SW 1271 (cell line): ENCODE data around the gene BLM.
A peak's percentile ranks its signal among the peaks of the same experiment; 100 is the strongest.
"Not testable (repeated sequence)": the region's sequence is repeated elsewhere in the genome, so short reads cannot be mapped to it uniquely, and the experiment has no call there.

Experiments
- DNase-seq, 2 experiments: peaks; one replicate each; lab custom pipeline; 2025; lab: John Stamatoyannopoulos, UW

Gene BLM

DNA sequence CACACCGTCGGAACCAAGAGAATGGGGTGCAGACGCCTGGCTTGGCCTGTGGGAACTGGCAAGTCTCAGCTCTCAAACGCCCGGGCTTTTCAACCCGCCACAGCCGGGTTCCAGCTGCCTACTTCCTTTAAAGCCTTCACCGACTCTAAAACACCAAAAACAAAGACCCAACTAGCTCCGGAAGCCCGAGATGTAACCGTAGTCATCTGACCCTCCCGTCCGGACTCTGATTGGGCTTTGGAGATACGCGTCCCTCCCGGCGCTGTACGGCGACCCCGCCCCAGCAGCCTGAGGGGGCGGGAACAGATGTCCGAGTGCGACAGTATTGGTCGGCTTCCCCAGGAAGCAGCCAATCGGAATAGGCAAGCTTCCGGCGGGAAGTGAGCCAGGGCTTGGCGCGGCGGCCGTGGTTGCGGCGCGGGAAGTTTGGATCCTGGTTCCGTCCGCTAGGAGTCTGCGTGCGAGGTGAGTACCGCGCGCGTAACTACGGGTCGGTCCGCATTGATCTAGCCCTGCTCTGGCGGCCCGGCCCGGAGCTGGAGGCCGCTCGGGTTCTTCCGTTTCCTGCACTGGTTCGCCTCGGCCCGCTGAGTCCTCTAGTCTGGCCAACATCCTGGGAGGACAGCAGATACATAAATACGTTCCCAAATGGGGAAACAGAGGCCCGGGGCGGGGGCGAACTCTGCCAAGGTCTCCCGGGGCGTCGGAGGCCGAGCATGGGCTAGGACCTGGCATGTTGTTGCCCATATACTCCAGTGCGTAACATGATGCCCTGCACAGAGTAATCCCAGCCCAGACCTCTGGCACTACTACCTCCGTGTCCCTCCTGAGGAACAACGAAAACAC, at the start of gene BLM:
Gene BLM, plus strand, starts transcription at position 371 of the 846 bp plus-strand sequence. CDS start 30,047 bp downstream, outside the sequence.
- peak; percentile 95 to 99 for DNase-seq

DNA sequence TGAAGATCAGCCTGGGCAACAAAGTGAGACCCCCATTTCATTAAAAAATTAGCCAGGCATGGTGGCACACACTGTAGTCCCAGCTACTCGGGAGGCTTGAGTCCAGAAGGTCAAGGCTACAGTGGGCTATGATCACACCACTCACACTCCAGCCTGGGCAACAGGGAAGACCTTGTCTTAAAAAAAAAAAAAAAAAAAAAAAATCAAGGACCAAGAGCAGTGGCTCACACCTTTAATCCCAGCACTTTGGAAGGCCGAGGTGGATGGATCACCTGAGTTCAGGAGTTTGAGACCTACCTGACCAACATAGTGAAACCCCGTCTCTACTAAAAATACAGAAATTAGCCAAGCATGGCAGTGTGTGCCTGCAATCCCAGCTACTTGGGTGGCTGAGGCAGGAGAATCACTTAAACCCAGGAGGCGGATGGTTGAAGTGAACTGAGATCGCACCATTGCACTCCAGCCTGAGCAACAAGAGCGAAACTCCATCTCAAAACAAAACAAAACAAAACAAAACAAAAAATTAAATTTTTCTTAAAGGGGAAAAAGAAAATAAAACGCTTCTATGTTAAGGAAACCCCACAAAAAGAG, 49.3 kb upstream of the BLM start:
- DNase-seq = not testable (repeated sequence)

DNA sequence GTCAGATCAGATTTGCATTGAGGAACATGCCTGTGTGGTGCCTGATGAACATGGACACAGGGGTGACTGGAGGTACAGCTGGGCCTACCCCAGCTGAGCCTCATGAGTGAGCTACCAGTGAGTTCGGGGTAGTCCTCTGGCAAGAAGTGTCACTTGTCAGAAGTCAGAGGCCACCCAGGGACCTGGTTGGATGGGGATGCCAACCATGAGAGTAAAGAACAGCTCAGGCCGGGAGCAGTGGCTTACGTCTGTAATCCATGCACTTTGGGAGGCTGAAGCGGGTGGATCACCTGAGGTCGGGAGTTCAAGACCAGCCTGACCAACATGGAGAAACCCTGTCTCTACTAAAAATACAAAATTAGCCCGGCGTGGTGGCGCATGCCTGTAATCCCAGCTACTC, 46.5 kb upstream of the BLM start:
- not testable (repeated sequence) for DNase-seq

DNA sequence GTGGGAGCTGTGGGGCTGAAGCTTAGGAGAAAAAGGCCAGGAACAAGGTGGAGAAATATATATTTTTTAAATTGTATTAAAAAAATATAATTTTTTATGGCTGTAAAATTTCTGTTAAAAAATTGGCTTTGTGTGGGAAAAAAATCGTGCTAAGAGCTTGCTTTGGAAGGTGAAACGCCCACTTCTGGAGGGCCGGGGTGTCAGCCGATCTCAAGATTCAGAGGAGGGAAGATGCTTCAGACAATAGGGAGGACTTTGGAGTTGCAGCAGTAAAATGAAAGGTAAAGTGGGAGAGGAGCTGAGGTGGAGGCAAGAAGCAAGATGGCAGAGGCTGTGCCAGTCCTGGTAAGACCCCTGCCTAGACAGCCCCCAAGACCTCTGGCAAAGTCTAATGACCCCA, 45.9 kb upstream of the BLM start:
- no peak for DNase-seq

DNA sequence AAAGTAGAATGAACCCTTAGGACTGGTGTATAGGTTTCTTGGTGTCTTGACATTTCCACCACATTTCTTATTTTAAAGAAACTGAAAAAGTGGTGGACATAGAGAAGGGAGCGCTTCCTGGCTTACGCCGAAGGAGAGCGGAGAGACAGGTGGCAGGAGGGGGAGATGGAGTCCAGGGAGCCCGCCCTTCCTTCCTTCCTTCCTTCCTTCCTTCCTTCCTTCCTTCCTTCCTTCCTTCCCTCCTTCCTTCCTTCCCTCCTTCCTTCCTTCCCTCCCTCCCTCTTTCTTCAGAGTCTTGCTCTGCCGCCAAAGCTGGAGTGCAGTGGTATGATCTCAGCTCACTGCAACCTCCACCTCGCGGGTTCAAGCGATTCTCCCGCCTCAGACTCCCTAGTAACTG, 43.8 kb upstream of the BLM start:
- DNase-seq = not testable (repeated sequence)

DNA sequence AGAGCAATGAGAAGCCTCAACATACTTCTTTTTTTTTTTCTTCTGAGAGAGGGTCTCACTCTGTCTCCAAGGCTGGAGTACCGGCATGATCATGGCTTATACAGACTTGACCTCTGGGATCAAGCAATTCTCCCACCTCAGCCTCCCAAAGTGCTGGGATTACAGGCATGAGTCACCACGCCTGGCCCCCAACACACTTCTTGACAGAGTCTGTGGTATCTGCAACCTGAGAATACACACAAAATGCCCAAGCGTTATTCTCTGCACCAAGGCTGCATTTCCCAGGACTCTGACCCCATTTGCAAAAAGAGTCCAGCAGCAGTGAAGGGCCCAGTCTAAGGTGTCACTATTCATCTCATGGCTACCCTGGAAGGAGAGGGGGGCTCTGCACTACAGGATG, 42.7 kb upstream of the BLM start:
- DNase-seq = no peak

DNA sequence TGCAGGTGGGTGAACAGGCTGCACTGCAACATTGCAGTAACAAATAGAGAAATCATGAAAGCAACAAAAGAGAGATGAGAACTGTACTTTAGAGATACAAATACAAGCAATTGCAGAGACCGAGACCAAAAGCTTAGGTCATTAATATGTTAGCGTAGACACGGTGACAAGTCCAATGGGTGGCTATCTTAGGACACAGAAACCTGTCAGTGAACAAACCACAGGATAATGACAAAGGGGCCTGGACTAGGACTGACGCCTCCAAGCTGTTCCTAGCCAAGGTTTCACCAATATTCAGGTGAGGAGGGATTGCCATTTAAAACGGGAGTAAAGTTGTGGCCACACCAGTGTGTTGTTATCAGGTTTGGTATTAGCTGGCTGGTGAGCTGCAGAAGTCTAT, 41.7 kb upstream of the BLM start:
- DNase-seq = no peak

DNA sequence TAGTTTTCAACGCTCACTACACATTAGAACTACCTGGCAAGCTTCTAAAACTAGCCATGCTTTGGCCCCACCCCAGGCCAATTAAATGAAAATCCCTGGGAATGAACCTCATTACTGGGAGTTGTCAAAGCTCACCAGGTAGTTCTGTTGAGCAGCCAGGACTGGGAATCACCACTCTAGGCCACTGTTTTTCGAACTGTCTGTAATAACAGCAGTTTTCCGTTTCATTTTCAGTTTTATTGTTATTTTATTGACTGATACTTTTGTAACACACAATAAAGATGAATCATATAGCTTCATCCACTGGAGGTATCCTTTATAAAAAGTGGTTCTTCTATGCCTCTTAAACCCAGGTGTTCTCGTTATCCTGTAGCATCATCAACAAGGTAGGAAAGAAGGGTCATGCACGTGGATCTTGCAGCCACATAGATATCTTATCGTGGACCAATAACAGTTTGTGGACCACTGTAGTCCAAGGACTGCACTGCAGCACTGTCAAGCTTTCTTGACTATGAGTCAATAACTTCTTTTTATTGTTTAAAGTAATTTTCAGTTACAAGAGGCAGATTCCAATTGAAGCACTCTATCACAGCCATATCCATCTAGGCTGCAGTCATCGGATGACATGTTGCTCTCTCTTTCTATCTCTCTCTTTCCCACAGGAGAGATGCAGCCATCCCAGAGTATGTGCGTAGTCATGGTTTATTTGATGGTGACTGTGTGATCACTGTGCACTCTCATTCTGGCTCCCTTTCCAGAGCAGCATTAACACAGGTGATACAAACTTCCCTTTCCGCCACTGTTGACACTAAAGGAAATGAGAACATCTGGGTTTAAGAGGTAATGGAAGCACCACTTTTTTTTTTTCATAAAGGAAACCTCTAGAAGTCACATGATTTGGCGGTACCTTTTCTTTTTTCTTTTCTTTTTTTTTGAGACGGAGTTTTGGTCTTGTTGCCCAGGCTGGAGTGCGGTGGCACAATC, 39.0 kb upstream of the BLM start:
- DNase-seq = no peak

DNA sequence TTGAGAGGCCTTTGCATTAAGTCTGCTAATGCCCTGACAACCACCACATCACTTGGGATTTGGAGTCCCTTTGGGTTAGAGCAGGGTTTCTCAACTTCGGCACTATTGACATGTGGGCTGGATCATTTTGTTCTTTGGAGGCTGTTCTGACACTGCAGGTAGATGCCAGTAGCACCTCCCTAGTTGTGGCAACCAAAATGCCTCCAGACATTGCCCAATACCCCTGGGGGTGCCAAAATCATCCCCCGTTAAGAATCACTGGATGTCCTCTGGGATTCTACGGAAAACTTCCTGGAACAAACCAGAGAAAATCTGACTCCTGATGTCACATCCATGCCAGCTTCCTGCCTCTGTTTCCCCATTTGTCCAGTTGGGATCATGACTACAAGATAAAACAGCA, 37.2 kb upstream of the BLM start:
- DNase-seq = no peak

DNA sequence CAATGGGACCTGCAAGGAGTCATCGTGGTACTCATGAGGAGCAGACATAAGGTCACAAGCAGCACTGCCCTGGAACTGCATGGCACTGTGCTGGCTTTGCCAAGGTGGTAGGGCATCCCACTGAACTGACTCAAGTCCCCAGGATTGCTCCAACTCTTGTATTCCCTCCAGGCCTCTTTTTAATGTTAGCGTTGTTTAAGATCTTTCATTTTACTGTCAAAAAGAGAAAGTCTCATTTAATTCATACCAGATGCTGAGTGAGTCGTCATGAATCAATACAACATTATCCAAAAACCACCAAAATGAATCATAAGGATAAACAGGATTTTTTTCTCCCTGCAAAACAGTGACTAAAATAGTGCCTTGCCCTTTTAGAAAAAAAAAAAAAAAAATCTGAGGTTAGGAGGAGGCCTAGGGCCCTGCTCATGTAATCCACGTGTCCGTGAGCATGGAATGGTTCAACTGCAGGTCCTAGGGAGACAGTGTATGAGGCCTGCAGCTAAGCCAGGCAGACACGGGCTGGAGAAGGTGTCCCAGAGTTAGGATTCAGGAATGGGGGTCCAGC, 36.7 kb upstream of the BLM start:
- peak; percentile 45 to 62 for DNase-seq

DNA sequence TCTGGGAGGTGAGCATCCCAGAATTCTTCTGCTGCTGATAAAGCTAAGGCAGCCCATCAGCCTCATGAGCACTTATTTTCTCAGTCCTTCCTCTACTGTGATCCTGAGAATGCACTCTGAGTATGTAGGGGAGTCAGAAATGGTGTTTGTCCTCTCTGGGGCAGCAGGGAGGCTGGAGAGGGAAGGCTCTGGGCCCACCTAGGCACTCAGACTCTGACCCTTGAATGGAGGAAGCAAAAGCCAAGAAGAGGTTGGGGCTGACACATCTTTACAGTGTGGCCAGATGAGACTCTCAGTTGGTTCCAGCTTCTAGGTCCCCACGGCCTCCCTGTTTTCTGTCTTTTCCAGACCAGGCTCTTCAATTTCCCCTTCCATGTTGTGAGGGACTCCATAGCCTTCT, 36.1 kb upstream of the BLM start:
- no peak for DNase-seq

DNA sequence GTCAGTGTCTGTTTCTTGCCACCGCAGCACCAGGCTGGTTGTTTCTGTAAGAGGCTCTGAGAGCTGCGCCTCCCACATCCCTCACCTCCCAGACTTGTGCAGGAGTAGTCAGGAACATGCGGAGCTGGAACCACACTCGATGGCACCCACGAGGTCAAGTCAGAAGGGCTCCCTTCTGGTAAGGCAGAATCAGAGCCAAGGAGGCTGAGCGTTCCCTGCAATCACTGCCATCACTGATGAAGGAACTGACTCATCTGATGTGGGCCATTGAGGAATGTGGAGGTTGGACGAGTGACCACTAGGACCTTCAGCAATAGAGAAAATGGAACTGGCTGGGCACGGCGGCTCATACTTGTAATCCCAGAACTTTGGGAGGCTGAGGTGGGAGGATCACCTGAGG, 35.7 kb upstream of the BLM start:
- peak in 1 of 2 experiments; percentile 36 for DNase-seq

DNA sequence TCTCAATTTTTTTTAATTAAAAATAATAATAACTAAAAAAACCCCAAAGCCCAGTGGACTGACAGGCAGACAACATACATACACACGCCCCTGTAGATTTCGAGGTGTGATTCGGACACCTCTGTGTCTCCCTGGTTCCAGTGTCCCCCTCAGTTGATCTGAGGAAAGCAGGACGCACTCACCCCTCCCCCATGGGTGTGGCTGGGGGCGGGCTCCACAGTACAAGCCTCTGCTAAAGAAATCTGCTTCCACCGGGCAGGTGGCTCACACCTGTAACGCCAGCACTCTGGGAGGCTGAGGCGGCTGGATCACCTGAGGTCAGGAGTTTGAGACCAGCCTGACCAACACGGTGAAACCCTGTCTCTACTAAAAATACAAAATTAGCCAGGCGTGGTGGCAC, 33.8 kb upstream of the BLM start:
- no peak for DNase-seq

DNA sequence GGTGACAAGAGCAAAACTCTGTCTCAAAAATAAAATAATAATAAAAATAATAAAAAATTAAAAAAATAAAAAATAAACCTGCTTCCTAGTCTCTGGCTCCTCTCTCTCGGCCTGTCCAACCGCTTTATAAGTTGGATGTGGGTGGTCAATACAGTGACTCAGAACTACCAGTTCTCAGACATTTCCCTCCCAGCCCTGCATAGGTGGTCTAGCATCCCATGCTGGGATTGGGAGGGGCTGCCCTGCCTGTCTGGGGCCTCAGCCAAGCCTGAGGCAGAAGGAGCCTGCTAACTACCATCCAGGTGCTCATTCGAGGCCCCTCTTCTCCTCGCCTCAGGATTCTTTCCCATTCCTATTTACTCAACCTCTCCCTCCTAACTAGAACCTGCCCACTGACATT, 33.3 kb upstream of the BLM start:
- DNase-seq = no peak

DNA sequence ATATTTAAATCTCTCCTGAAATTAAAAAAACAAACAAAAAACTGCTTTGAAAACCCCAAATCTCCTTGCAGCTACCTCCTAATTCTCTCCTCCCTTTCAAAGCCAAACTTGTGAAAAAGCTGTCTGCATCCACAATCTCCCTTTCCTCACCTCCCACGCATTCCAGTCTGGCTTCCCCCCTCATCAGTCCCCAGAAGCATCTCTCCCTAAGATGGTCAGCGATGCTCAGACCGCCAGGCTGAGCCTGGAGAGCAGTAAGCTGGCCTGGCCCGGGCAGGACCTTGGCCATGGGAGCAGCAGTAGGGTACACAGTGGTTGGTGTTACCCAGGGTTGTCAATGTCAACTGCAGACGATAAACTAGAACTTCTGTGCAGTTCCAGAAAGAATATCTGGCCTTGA, 32.9 kb upstream of the BLM start:
- DNase-seq = no peak

DNA sequence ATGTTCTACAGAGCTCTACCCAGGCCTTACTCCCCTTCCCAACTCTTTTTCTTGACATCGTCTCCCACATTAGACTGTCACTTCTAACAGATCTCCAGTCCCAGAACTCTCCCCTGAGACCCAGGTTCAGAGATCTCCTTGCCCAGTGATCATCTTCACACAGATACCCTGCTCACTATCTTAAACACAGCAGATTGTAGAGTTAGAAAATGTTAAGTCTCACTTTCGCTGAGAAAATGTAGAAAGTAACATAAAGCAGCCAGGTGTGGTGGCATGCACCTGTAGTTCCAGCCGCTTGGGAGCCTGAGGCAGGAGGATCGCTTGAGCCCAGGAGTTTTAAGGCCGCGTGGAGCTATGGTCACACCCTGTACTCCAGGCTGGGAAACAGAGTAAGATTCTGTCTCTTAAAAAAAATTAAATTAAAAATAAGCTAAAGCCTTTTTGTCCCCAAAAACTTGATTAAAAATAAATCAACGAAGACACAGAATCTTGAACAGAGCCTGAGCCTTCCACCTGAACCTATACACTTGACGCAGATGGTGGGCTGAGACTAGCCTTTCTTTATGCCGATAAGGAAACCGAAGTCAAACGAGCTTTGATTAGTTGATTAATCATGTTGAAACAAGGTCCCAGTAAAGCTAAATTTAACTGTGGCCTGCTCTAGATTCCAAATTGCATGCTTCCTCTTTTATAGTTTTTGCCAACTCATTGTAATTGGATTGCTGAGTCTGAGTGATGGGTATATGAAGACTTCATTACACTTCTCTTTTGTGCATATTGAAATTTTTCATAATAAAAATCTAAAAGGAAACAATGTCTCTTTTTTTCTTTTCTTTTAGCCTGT, 31.3 kb upstream of the BLM start:
- DNase-seq = no peak

DNA sequence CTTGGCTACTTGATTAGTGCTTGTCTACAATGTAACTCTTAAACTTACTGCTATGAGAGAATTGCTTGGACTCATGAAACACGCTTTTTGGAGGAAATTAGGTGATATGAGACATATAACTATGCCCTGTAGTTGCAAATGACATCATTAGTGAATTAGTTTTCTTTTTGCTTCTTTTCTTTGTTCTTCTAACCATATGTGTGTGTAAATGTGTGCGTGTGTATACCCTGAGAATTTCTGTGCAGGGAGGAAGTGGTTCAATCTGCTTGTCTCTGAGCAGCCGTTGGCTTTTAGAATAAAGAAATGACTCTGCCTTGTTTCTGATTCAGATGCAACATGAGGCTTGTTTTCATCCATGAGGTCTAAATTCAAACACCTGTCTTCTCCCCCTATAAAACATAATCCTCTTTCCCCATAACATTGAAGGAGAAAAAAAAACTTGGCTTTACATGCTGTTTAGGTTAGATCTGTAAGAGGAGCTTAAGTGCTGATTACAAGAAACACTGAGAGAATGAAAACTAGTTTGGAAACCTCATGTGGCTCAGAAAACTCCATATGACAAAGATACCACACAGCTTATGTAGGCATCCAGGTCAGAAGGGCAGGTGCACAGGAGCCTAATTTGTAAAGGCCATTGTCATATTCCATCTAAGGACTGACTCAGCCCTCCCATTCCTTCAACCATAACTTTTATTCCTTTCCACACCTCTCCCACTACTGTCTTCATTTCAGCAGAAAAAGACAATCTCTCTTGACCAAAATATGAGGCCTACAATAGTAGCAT, 30.5 kb upstream of the BLM start:
- no peak for DNase-seq

DNA sequence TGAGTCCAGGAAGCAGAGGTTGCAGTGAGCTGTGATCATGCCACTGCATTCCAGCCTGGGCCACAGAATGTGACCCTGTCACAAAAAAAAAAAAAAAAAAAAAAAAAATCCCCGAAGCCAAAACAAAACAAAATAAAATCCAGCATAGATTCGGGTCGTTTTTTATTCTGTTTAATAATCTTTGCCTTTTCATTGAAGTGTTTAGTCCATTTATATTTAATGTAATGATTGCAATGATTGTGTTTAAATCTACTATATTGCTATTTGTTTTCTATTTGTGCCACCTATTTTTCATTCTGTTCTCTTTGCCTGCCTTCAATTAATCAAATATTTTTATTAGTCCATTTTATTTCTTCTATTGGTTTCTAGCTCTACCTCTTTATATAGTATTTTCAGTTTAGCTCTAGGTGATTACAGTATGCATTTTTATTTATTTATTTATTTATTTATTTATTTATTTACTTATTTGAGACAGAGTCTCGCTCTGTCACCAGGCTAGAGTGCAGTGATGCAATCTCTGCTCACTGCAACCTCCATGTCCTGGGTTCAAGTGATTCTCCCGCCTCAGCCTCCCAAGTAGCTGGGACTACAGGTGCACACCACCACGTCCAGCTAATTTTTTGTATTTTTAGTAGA, 27.7 kb upstream of the BLM start:
- not testable (repeated sequence) for DNase-seq

DNA sequence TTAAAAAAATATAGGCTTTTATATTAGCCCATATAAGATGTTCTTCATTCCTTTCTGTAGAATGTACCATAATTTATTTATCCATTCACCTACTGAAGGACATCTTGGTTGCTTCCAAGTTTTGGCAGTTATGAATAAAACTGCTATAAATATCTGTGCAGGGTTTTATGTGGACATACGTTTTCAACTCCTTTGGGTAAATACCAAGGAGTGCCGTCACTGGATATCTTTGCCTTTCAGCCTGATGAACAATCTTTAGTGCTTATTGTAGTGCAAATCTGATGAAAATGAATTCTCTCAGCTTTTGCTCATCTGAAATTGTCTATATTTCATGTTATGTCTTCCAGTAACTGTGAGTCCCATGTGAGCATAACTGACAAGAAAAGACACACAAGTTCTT, 26.6 kb upstream of the BLM start:
- no peak for DNase-seq

DNA sequence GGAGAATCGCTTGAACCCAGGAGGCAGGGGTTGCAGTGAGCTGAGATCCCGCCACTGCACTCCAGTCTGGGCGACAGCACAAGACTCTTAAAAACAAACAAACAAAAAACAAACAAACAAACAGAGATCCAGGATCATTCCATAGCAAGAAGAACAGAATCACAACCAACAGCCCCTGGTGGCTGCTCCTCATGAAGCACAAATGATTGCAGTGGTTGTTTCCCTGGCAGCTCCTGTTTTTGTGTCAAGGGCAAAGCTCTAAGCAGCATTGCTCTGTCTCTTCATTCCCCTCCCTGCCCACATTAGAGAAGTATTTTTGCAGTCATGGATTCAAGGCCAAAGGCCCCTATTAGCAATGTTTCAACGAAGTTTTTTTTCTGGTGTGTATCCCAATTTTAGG, 25.8 kb upstream of the BLM start:
- DNase-seq = no peak
